Trophoblast cell (in vitro differentiated cells and primary cell): ENCODE measurements around the gene NHSL1.

Source experiments
- DNase-seq, 2 donors: peaks; one replicate each; pipeline ENCODE4 v3.0.0-alpha.2; 2016
- H2AFZ ChIP-seq: 2 replicates; pipeline ENCODE4 v1.6.1; 2013; ENCODE audit warnings: low read length, moderate library complexity, mild to moderate bottlenecking; ENCODE audit not compliant: insufficient read depth, poor library complexity
- H2AK5ac ChIP-seq: 2 replicates; pipeline ENCODE4 v1.6.1; 2013; ENCODE audit warnings: mild to moderate bottlenecking, low read length
- H2BK120ac ChIP-seq: 2 replicates; pipeline ENCODE4 v1.6.1; 2013; ENCODE audit warnings: low read length, mild to moderate bottlenecking, moderate library complexity; ENCODE audit not compliant: insufficient read depth, poor library complexity
- H2BK12ac ChIP-seq: 2 replicates; pipeline ENCODE4 v1.6.1; 2013; ENCODE audit warnings: mild to moderate bottlenecking, low read length, moderate library complexity
- H2BK5ac ChIP-seq: 2 replicates; pipeline ENCODE4 v1.6.1; 2013; ENCODE audit warnings: low read length, low read depth, moderate library complexity, mild to moderate bottlenecking; ENCODE audit not compliant: poor library complexity
- H3K14ac ChIP-seq: 2 replicates; pipeline ENCODE4 v1.6.1; 2013; ENCODE audit warnings: mild to moderate bottlenecking, low read length
- H3K18ac ChIP-seq: 2 replicates; pipeline ENCODE4 v1.6.1; 2013; ENCODE audit warnings: mild to moderate bottlenecking, low read length
- H3K23ac ChIP-seq: 2 replicates; pipeline ENCODE4 v1.6.1; 2013; ENCODE audit warnings: low read length
- H3K27ac ChIP-seq: 2 replicates; pipeline ENCODE4 v1.5.1; 2013; ENCODE audit warnings: low read depth, mild to moderate bottlenecking, inconsistent platforms, low read length, moderate library complexity
- H3K27me3 ChIP-seq: 2 replicates; pipeline ENCODE4 v1.6.1; 2013; ENCODE audit warnings: inconsistent platforms, mild to moderate bottlenecking, low read length, moderate library complexity; ENCODE audit not compliant: insufficient read depth
- H3K36me3 ChIP-seq, 2 experiments: 1 replicate in 1 of 2; 2 replicates in 1 of 2; pipeline ENCODE4 v1.6.1; 2013; ENCODE audit warnings: low read length in 2 of 2, mild to moderate bottlenecking in 2 of 2, moderate library complexity in 1 of 2; ENCODE audit not compliant: insufficient read depth in 2 of 2, control insufficient read depth in 1 of 2
- H3K4ac ChIP-seq: 2 replicates; pipeline ENCODE4 v1.6.1; 2013; ENCODE audit warnings: low read depth, mild to moderate bottlenecking, low read length, moderate library complexity
- H3K4me1 ChIP-seq, 2 experiments: 1 replicate in 1 of 2; 2 replicates in 1 of 2; pipeline ENCODE4 v1.6.1; 2013; ENCODE audit warnings: low read length in 2 of 2, mild to moderate bottlenecking in 2 of 2, moderate library complexity in 1 of 2; ENCODE audit not compliant: insufficient read depth in 2 of 2, control insufficient read depth in 1 of 2
- H3K4me2 ChIP-seq: 2 replicates; pipeline ENCODE4 v1.6.1; 2013; ENCODE audit warnings: inconsistent platforms, mild to moderate bottlenecking, low read length, moderate library complexity
- H3K4me3 ChIP-seq: 2 replicates; pipeline ENCODE4 v1.5.1; 2013; ENCODE audit warnings: mild to moderate bottlenecking, low read depth, low read length, inconsistent platforms
- H3K79me1 ChIP-seq: one replicate; pipeline ENCODE4 v1.6.1; 2013; ENCODE audit warnings: low read length
- H3K79me2 ChIP-seq: 2 replicates; pipeline ENCODE4 v1.6.1; 2013; ENCODE audit warnings: low read length, mild to moderate bottlenecking; ENCODE audit not compliant: control insufficient read depth, insufficient read depth, poor library complexity
- H3K9ac ChIP-seq: 2 replicates; pipeline ENCODE4 v1.6.1; 2013; ENCODE audit warnings: mild to moderate bottlenecking, low read length
- H3K9me3 ChIP-seq: 2 replicates; pipeline ENCODE4 v1.6.1; 2013; ENCODE audit warnings: low read depth, mild to moderate bottlenecking, control low read depth, inconsistent platforms, low read length; ENCODE audit not compliant: insufficient read depth
- H4K12ac ChIP-seq: 2 replicates; pipeline ENCODE4 v1.6.1; 2013; ENCODE audit warnings: low read depth, mild to moderate bottlenecking, low read length, moderate library complexity
- H4K8ac ChIP-seq: 2 replicates; pipeline ENCODE4 v1.6.1; 2013; ENCODE audit warnings: low read depth, mild to moderate bottlenecking, low read length, moderate library complexity
- H4K91ac ChIP-seq: one replicate; pipeline ENCODE4 v1.6.1; 2013; ENCODE audit warnings: low read depth, mild to moderate bottlenecking, low read length, moderate library complexity
- WGBS: extraction: QIAGEN DNeasy Blood & Tissue Kit; methylation state at CpG from one replicate; pipeline ENCODE4 v1.1.7; 2013; ENCODE audit warnings: missing lambda C conversion rate; ENCODE audit not compliant: insufficient read length, insufficient coverage; ENCODE audit errors: extremely low coverage; 5-methylcytosine and 5-hydroxymethylcytosine counted together

The NHSL1 gene

DNA sequence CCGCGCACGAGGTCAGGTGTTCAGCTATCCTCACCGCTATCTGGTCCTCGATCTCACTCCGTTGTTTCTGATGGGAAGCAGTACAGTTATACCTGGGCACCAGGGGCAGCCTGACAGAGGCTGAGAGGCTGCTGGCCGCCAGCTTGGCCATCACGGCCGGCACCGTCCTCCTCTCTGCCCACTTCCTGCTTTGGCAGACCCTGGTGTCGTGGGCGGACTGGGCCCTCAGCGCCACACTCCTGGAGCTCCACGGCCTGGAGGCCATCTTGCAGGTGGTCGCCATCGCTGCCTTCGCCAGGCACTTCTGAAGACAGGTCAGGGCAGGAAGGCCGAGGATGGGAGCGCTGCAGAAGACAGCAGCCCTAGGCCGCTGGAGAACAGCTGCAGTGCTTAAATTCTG, 35.2 kb downstream of the NHSL1 start:
- H4K12ac ChIP-seq = no peak overlapping the region
- no peak overlapping the region for H4K8ac ChIP-seq
- H3K14ac ChIP-seq = no peak overlapping the region
- no peak overlapping the region for H2AFZ ChIP-seq
- DNase-seq = no peak
- peaks cover 1% of the 10 kb centered on the region for H3K79me1 ChIP-seq
- H2AK5ac ChIP-seq = no peak overlapping the region
- H3K4ac ChIP-seq = no peak overlapping the region
- no peak overlapping the region for H3K23ac ChIP-seq
- no peak overlapping the region for H2BK5ac ChIP-seq
- H3K79me2 ChIP-seq = no peaks in the 10 kb centered on the region
- no peak overlapping the region for H3K9ac ChIP-seq
- no peaks in the 10 kb centered on the region for H3K27me3 ChIP-seq
- H3K27ac ChIP-seq = no peak overlapping the region
- H3K9me3 ChIP-seq = peaks cover 3% of the 10 kb centered on the region
- no peak overlapping the region for H4K91ac ChIP-seq
- WGBS = no CpG with 5 or more reads among the region's 20 CpGs
- H2BK12ac ChIP-seq = no peak overlapping the region
- no peak overlapping the region for H3K18ac ChIP-seq
- peaks cover 0 to 2% of the 10 kb centered on the region in 2 experiments for H3K4me1 ChIP-seq
- peaks cover 4 to 8% of the 10 kb centered on the region in 2 experiments for H3K36me3 ChIP-seq
- H3K4me3 ChIP-seq = no peak overlapping the region
- no peak overlapping the region for H3K4me2 ChIP-seq
- no peak overlapping the region for H2BK120ac ChIP-seq

DNA sequence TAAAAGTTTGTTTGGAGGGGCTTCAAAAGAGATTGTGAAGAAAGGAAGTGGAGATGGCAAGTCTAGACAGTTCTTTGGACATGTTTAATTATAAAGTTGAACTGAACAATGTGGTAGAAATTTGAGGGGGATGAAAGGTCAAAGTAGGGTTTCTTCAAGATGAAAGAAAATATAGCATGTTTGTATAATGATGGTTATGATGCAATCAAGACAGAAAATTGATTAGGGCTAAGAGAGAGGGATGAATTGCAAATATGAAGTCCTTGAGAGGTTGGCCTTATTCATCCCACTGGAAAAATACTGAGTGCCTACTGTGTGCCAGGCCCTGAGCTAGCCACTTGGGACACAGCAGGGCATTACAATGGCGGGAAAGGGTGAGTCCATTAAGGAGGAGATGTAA, 37.6 kb downstream of the NHSL1 start:
- H4K91ac ChIP-seq = no peak overlapping the region
- H3K9me3 ChIP-seq = peaks cover 3% of the 10 kb centered on the region
- no peak overlapping the region for H4K8ac ChIP-seq
- no peak overlapping the region for H3K4me3 ChIP-seq
- H3K9ac ChIP-seq = no peak overlapping the region
- H3K79me2 ChIP-seq = no peaks in the 10 kb centered on the region
- DNase-seq = no peak
- H3K4ac ChIP-seq = no peak overlapping the region
- H3K36me3 ChIP-seq = peaks cover 5 to 6% of the 10 kb centered on the region in 2 experiments
- no peak overlapping the region for H2BK120ac ChIP-seq
- no peaks in the 10 kb centered on the region for H3K27me3 ChIP-seq
- H2AFZ ChIP-seq = no peak overlapping the region
- no peak overlapping the region for H3K23ac ChIP-seq
- no peak overlapping the region for H3K27ac ChIP-seq
- peaks cover 0 to 2% of the 10 kb centered on the region in 2 experiments for H3K4me1 ChIP-seq
- H3K4me2 ChIP-seq = no peak overlapping the region
- H3K79me1 ChIP-seq = peaks cover 1% of the 10 kb centered on the region
- no peak overlapping the region for H2BK12ac ChIP-seq
- H3K18ac ChIP-seq = no peak overlapping the region
- no CpG with 5 or more reads among the region's 1 CpG for WGBS
- H4K12ac ChIP-seq = no peak overlapping the region
- H3K14ac ChIP-seq = no peak overlapping the region
- no peak overlapping the region for H2BK5ac ChIP-seq
- H2AK5ac ChIP-seq = no peak overlapping the region

DNA sequence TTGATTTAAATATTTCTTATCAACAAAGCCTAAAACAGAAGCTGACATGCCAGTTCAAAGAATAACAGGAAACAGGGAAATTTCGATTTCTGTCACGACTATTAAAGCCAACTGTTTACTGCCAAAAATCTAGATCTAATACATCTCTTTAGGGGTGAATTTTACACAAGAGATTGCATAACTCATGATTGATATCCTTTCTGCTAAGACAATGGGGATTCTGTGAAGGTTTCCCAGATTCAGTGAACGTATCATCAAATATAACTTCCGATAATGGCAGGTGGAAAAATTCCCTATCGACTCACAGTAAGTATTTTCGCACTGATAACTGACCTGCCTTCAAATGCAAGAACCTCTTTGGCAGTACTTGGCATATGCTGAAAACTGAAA, 42.9 kb downstream of the NHSL1 start:
- Histone ChIP-seq H3K4me1 (no peaks in the 10 kb centered on the region), H2BK5ac (no peak overlapping the region)

DNA sequence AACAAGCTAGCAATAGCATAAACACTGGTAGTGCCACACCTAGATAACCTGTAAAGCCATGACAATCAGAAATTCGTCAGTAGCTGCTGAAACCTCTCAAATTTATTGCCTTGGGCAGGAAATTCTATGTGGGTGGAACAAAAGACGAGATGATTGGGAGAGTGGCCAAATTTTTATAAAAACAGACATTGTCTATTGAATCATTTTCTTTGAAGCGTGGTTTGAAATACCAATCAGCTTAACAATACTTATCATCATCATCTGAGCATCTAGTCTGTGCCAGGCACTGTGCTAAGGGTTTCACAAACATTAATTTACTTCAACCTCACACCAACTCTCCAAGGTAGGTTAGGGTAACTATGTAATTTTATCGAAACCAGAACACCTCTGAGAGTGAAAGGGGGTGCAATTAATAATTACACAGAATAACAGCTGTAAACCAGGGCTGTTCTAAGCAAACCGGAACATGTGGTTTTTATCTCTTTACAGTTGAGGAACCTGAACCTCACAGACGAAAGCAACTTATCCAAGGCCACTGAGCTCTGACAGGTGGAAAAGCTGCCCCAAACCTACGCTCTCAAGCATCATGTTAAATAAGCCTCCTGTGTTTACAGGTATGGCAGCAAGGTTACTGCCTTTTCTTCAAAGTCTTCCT, 43.4 kb downstream of the NHSL1 start:
- Histone ChIP-seq H3K36me3 (peaks cover 0 to 2% of the 10 kb centered on the region in 2 experiments), H3K79me2 (no peaks in the 10 kb centered on the region), H3K27me3 (no peaks in the 10 kb centered on the region), H3K9me3 (no peaks in the 10 kb centered on the region), H4K91ac (no peak overlapping the region), H3K23ac (no peak overlapping the region), H2BK5ac (no peak overlapping the region), H2BK120ac (no peak overlapping the region), H3K4ac (no peak overlapping the region), H3K79me1 (no peaks in the 10 kb centered on the region), H3K18ac (no peak overlapping the region), H3K4me3 (no peak overlapping the region), H4K12ac (no peak overlapping the region), H4K8ac (no peak overlapping the region), H3K4me2 (no peak overlapping the region), H2AK5ac (no peak overlapping the region), H3K14ac (no peak overlapping the region), H3K9ac (no peak overlapping the region), H2AFZ (no peak overlapping the region), H3K27ac (no peak overlapping the region), H3K4me1 (no peaks in the 10 kb centered on the region), H2BK12ac (no peak overlapping the region)
- WGBS = no CpG with 5 or more reads among the region's 7 CpGs
- no peak for DNase-seq

More for the DNA sequence above, 42.9 kb downstream of the NHSL1 start:
- Histone ChIP-seq H2BK120ac (no peak overlapping the region), H3K4me2 (no peak overlapping the region), H4K12ac (no peak overlapping the region), H3K4me3 (no peak overlapping the region), H3K79me2 (no peaks in the 10 kb centered on the region), H3K4ac (no peak overlapping the region), H2AK5ac (no peak overlapping the region), H2AFZ (no peak overlapping the region), H3K27ac (no peak overlapping the region), H2BK12ac (no peak overlapping the region), H4K8ac (no peak overlapping the region), H3K9me3 (no peaks in the 10 kb centered on the region), H3K79me1 (no peaks in the 10 kb centered on the region), H4K91ac (no peak overlapping the region), H3K36me3 (peaks cover 0 to 2% of the 10 kb centered on the region in 2 experiments), H3K27me3 (no peaks in the 10 kb centered on the region), H3K9ac (no peak overlapping the region), H3K23ac (no peak overlapping the region), H3K18ac (no peak overlapping the region), H3K14ac (no peak overlapping the region)
- no CpG with 5 or more reads among the region's 6 CpGs for WGBS
- no peak for DNase-seq
